Kidney (tissue), 14 donors: ENCODE measurements around the gene PGP. TPM values are rescaled to one million over a fixed set of nuclear protein-coding genes. Genes with fewer than 3 reads are reported as not detected.

ENCODE experiments used
- DNase-seq, 5 donors: peaks; one replicate each; pipeline ENCODE4 v3.0.0-alpha.2; 2013 to 2020
- FAIRE-seq: peaks from 2 replicates; lab custom pipeline; 2012; peaks lifted over from hg19 to GRCh38; lab: Jason Lieb, UNC
- H3K27ac ChIP-seq, 2 donors: one replicate each; pipeline ENCODE4 v1.7.0; 2013; ENCODE audit warnings: low read depth in 2 of 2, low read length in 2 of 2, inconsistent platforms in 1 of 2
- H3K27me3 ChIP-seq: one replicate; pipeline ENCODE4 v1.7.1; 2013; ENCODE audit warnings: low read length, inconsistent platforms; ENCODE audit not compliant: control insufficient read depth, insufficient read depth
- H3K36me3 ChIP-seq, 3 donors: one replicate each; pipeline versions ENCODE4 v1.7.0 to v1.7.1; 2013; ENCODE audit warnings: low read length in 3 of 3, control low read depth in 1 of 3, inconsistent platforms in 1 of 3; ENCODE audit not compliant: insufficient read depth in 3 of 3, control insufficient read depth in 2 of 3
- H3K4me1 ChIP-seq, 3 donors: one replicate each; pipeline versions ENCODE4 v1.7.0 to v1.7.1; 2013; ENCODE audit warnings: low read length in 3 of 3, inconsistent platforms in 1 of 3, low read depth in 1 of 3; ENCODE audit not compliant: control insufficient read depth in 2 of 3, insufficient read depth in 2 of 3
- H3K4me3 ChIP-seq, 3 donors: one replicate each; pipeline versions ENCODE4 v1.7.0 to v1.8.1; 2013; ENCODE audit warnings: low read length in 3 of 3, control low read depth in 1 of 3, inconsistent platforms in 1 of 3
- H3K9ac ChIP-seq, 3 donors: one replicate each; pipeline versions ENCODE4 v1.7.0 to v1.7.1; 2013; ENCODE audit warnings: low read length in 3 of 3, control low read depth in 1 of 3, inconsistent platforms in 1 of 3
- H3K9me3 ChIP-seq, 3 donors: one replicate each; pipeline versions ENCODE4 v1.7.0 to v1.7.1; 2013; ENCODE audit warnings: low read length in 3 of 3, control low read depth in 1 of 3, inconsistent platforms in 1 of 3; ENCODE audit not compliant: control insufficient read depth in 2 of 3, insufficient read depth in 1 of 3
- CTCF ChIP-seq: IDR thresholded peaks from 3 replicates; pipeline ENCODE4 v1.5.1; 2012; ENCODE audit warnings: mild to moderate bottlenecking, moderate library complexity, borderline replicate concordance; ENCODE audit not compliant: insufficient read depth; ENCODE audit errors: extremely low read depth
- intact Hi-C: fragments of 100-400 bp; cut with DNase I; formaldehyde crosslinking; loops from one replicate; pipeline ENCODE4 v1.11.1; 2022
- polyA plus RNA-seq: library from polyadenylated mRNA; stranded (reverse); fragments of 350-450 nt; fragmentation: Illumina TruSeq; extraction: RNeasy Lipid Tissue Mini Kit (QIAGEN cat#74804); gene quantifications from one replicate; pipeline ENCODE4 v1.2.3, GENCODE V29; 2014; ENCODE audit warnings: low read depth, low replicate concordance; ENCODE audit not compliant: insufficient read depth
- total RNA-seq: library from RNA; stranded (reverse); fragmentation: NEBNext Ultra II Directional; extraction: Animal tissue kit (Norgen Biotek cat#: 25700); gene quantifications from one replicate; pipeline ENCODE4 v1.2.1, GENCODE V29; 2021
- donor health status: control.
- donor health status: control.
- donor health status: control.
- donor health status: control.
- donor health status: control.
- donor health status: DM: yes; HTN: yes; CAD: no.
- donor health status: Normal renal cell carcinoma (clear cell type).

The PGP gene
- total and polyA plus RNA-seq, 2 donors from 2014 or later: 13.5 to 21.2 TPM

- DNase-seq (peak in 3 of 5 donors; percentile 50 to 79 (median 75)), FAIRE-seq (no peak)
- Histone ChIP-seq H3K36me3 (no peaks in the 10 kb centered on the region), H3K4me1 (peaks cover 0 to 3% (median 0%) of the 10 kb centered on the region in 3 donors), H3K27me3 (no peaks in the 10 kb centered on the region), H3K27ac (no peak overlapping the region), H3K4me3 (no peak overlapping the region), H3K9me3 (no peaks in the 10 kb centered on the region), H3K9ac (no peak overlapping the region)
- intact Hi-C loops: no loop called here
- TF ChIP-seq CTCF: no peak
These were observed 20.3 kb downstream of the PGP start for GRCh38 chr16:2194166-2194834.

- Histone ChIP-seq H3K4me1 (peaks cover 0 to 3% (median 0%) of the 10 kb centered on the region in 3 donors), H3K9me3 (no peaks in the 10 kb centered on the region), H3K36me3 (no peaks in the 10 kb centered on the region), H3K27ac (no peak overlapping the region), H3K4me3 (no peak overlapping the region), H3K27me3 (no peaks in the 10 kb centered on the region), H3K9ac (no peak overlapping the region)
- no peak for DNase-seq
- no peak for FAIRE-seq
- TF ChIP-seq CTCF: no peak
- intact Hi-C loops: no loop called here
These were observed 23.3 kb downstream of the PGP start for GRCh38 chr16:2191446-2191706.

DNA sequence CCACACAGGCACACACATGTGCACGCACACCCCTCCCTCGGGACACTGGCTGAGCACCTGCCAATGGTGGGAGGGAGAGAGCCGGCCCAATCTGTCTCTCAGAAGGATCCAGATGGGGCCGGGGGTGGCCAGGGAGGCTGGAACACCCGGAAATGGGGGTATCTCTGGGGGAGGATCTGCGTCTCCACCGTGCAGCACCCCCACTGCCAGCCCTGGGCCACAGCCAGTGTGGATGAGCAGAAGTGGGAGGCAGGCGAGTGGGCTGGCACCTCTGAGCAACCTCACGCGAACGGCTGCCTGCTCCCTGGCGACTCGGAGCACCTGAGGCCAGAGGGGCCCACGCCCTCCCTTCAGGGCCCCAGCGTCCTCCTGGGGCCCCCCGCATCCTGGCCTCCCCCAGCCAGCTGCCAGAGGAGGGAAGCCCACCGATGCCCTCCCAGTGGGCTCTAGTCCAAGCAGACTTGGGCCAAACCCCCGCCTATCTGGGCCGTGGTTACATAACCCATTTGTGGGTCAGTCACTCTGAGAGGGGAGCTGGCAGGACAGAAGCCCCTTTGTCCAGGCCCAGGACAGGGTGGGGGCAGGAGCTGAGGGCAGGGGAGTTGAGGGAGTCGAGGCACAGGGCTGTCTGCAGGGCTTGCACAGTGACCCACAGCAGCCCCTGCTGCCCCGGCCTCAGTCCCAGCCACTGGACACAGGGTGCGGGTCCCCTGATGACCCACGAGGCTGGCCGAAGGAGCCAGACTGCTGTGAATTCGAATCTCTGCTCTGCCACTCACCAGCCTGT is 23.8 kb downstream of the PGP start:
- H3K4me1 ChIP-seq: peaks cover 0 to 3% (median 0%) of the 10 kb centered on the region in 3 donors
- no peaks in the 10 kb centered on the region for H3K27me3 ChIP-seq
- DNase-seq (no peak), FAIRE-seq (no peak)
- H3K9ac ChIP-seq: no peak overlapping the region
- H3K9me3 ChIP-seq: no peaks in the 10 kb centered on the region
- no peak overlapping the region for H3K27ac ChIP-seq
- intact Hi-C loops: no loop called here
- no peak overlapping the region for H3K4me3 ChIP-seq
- no peak for TF ChIP-seq CTCF
- H3K36me3 ChIP-seq: no peaks in the 10 kb centered on the region
